GM23338 (cell line): ENCODE data around the gene ST6GALNAC6. TPM values are rescaled to one million over a fixed set of nuclear protein-coding genes. Genes with fewer than 3 reads are reported as not detected.
A peak's percentile ranks its signal among the peaks of the same experiment; 100 is the strongest.

Source experiments
- ATAC-seq: fragments of 200-7000 bp; cut with Tn5 transposase; 3 replicates; pipeline ENCODE4 v1.9.1; 2020
- DNase-seq: peaks from one replicate; pipeline ENCODE4 v3.0.0-alpha.2; 2015; ENCODE audit warnings: low spot score
- H2AFZ ChIP-seq: fragments of 200-600 bp; sonication (generic); 2 replicates; pipeline ENCODE4 v1.8.0; 2016; ENCODE audit warnings: antibody characterized with exemption, mild to moderate bottlenecking, moderate library complexity
- H3F3A ChIP-seq: fragments of 200-600 bp; sonication (generic); replicated peaks from 2 replicates; pipeline ENCODE4 v1.8.0; 2017; ENCODE audit warnings: antibody characterized with exemption, mixed run types, low read depth
- H3K27ac ChIP-seq: fragments of 200-600 bp; sonication (generic); 2 replicates; pipeline ENCODE4 v1.6.1; 2016; ENCODE audit warnings: low read depth
- H3K27me3 ChIP-seq: fragments of 200-600 bp; sonication (generic); 2 replicates; pipeline ENCODE4 v1.8.0; 2016; ENCODE audit warnings: mild to moderate bottlenecking, mixed run types, moderate library complexity; ENCODE audit not compliant: insufficient read depth
- H3K36me3 ChIP-seq: fragments of 200-600 bp; sonication (generic); 2 replicates; pipeline ENCODE4 v1.8.0; 2016; ENCODE audit warnings: mild to moderate bottlenecking; ENCODE audit not compliant: insufficient read depth
- H3K4me1 ChIP-seq: fragments of 200-600 bp; sonication (generic); 2 replicates; pipeline ENCODE4 v1.8.0; 2016; ENCODE audit warnings: mild to moderate bottlenecking, moderate library complexity; ENCODE audit not compliant: insufficient read depth
- H3K4me2 ChIP-seq: fragments of 200-600 bp; sonication (generic); 2 replicates; pipeline ENCODE4 v1.7.1; 2017; ENCODE audit warnings: mixed run types
- H3K4me3 ChIP-seq: fragments of 200-600 bp; sonication (generic); 2 replicates; pipeline ENCODE4 v1.6.1; 2016; ENCODE audit warnings: mixed run types
- H3K79me2 ChIP-seq: fragments of 200-600 bp; sonication (generic); replicated peaks from 2 replicates; pipeline ENCODE4 v1.8.0; 2017; ENCODE audit warnings: mild to moderate bottlenecking; ENCODE audit not compliant: insufficient read depth
- H3K9me2 ChIP-seq: fragments of 200-600 bp; sonication (generic); 2 replicates; pipeline ENCODE4 v1.8.0; 2017; ENCODE audit not compliant: insufficient read depth
- H4K20me1 ChIP-seq: fragments of 200-600 bp; sonication (generic); replicated peaks from 2 replicates; pipeline ENCODE4 v1.8.0; 2017; ENCODE audit warnings: mild to moderate bottlenecking; ENCODE audit not compliant: insufficient read depth
- H3K27ac Mint-ChIP-seq: 2 replicates; pipeline ENCODE4 v1.8.0; 2020; ENCODE audit warnings: inconsistent platforms, mild to moderate bottlenecking, moderate library complexity, mixed read lengths
- H3K27me3 Mint-ChIP-seq: 3 replicates; pipeline ENCODE4 v1.8.0; 2022; ENCODE audit warnings: low read depth, mild to moderate bottlenecking, moderate library complexity, mixed read lengths, inconsistent platforms; ENCODE audit not compliant: insufficient read depth, poor library complexity
- H3K36me3 Mint-ChIP-seq: 3 replicates; pipeline ENCODE4 v1.8.0; 2021; ENCODE audit warnings: low read depth, mild to moderate bottlenecking, inconsistent platforms, moderate library complexity, mixed read lengths
- H3K4me1 Mint-ChIP-seq: 3 replicates; pipeline ENCODE4 v1.8.0; 2020; ENCODE audit warnings: mild to moderate bottlenecking, inconsistent platforms, mixed read lengths
- H3K4me3 Mint-ChIP-seq: 3 replicates; pipeline ENCODE4 v1.8.0; 2021; ENCODE audit warnings: moderate library complexity, mild to moderate bottlenecking, inconsistent platforms, mixed read lengths
- H3K9me3 Mint-ChIP-seq: 3 replicates; pipeline ENCODE4 v1.8.0; 2020; ENCODE audit warnings: moderate library complexity, mild to moderate bottlenecking, inconsistent platforms, mixed read lengths
- CREB1 ChIP-seq: fragments of 250-450 bp; sonication (Bioruptor Pico); IDR thresholded peaks from 2 replicates; pipeline ENCODE4 v1.5.0; 2020; ENCODE audit warnings: low read depth, mild to moderate bottlenecking, moderate library complexity
- ETS1 ChIP-seq: IDR thresholded peaks from 2 replicates; pipeline ENCODE4 v1.6.1; 2016; ENCODE audit warnings: antibody characterized with exemption
- EZH2 ChIP-seq: fragments of 200-600 bp; sonication (generic); IDR thresholded peaks from one replicate; pipeline ENCODE4 v1.8.0; 2017; ENCODE audit warnings: antibody characterized with exemption, mild to moderate bottlenecking, low read depth; ENCODE audit not compliant: unreplicated experiment
- EZH2phosphoT487 ChIP-seq: fragments of 200-600 bp; sonication (generic); IDR thresholded peaks from one replicate; pipeline ENCODE4 v1.8.1; 2018; ENCODE audit warnings: antibody characterized with exemption; ENCODE audit not compliant: unreplicated experiment
- JUNB ChIP-seq: IDR thresholded peaks from one replicate; pipeline ENCODE4 v1.6.1; 2016; ENCODE audit warnings: antibody characterized with exemption; ENCODE audit not compliant: unreplicated experiment
- NANOG ChIP-seq: IDR thresholded peaks from 2 replicates; pipeline ENCODE4 v1.6.1; 2016; ENCODE audit warnings: antibody characterized with exemption, borderline replicate concordance
- POLR2AphosphoS5 ChIP-seq: IDR thresholded peaks from 2 replicates; pipeline ENCODE4 v1.6.1; 2016; ENCODE audit warnings: antibody characterized with exemption, low read depth
- STAT1 ChIP-seq: IDR thresholded peaks from one replicate; pipeline ENCODE4 v1.6.1; 2016; ENCODE audit warnings: antibody characterized with exemption; ENCODE audit not compliant: unreplicated experiment
- ZNF114 ChIP-seq: fragments of 250-450 bp; sonication (Bioruptor Pico); IDR thresholded peaks from 2 replicates; pipeline ENCODE4 v1.5.0; 2020; ENCODE audit warnings: mild to moderate bottlenecking, moderate library complexity
- ZNF462 ChIP-seq: fragments of 250-450 bp; sonication (Bioruptor Pico); IDR thresholded peaks from 2 replicates; pipeline ENCODE4 v1.5.0; 2020; ENCODE audit warnings: mild to moderate bottlenecking, moderate library complexity
- polyA plus RNA-seq: library from polyadenylated mRNA; unstranded; fragments of >200 nt; fragmentation: Nextera tagmentation; extraction: Ambion mirVana; gene quantifications from 2 replicates; pipeline ENCODE4 v1.2.1, GENCODE V29; 2016
- total RNA-seq: library from RNA; depleted of rRNA; stranded (reverse); fragments of >200 nt; shearing (Covaris generic); gene quantifications from 2 replicates; pipeline ENCODE4 v1.2.3, GENCODE V29; 2014
- TF ChIP-seq, protein P1 (sequence below), 2 experiments: fragments of 200-600 bp in 1 of 2; sonication (generic) in 1 of 2; conservative IDR thresholded peaks; 2 replicates each; pipeline versions ENCODE4 v1.5.1 to v1.6.1; 2016 to 2017; ENCODE audit warnings: antibody characterized with exemption in 2 of 2, low read depth in 2 of 2, mild to moderate bottlenecking in 2 of 2, moderate library complexity in 1 of 2

ST6GALNAC6 gene
- total and polyA plus RNA-seq, 2 experiments from 2014 or later = 20.7 to 39.2 TPM

- no peak overlapping the region for H3K27ac Mint-ChIP-seq
- H3K27me3 Mint-ChIP-seq = peaks cover 8% of the 10 kb centered on the region
- Histone ChIP-seq H3K4me2 (no peak overlapping the region), H3K27me3 (no peaks in the 10 kb centered on the region), H3F3A (no peaks in the 10 kb centered on the region), H4K20me1 (no peaks in the 10 kb centered on the region), H3K36me3 (no peaks in the 10 kb centered on the region), H3K4me3 (no peak overlapping the region), H3K27ac (no peak overlapping the region), H3K79me2 (no peaks in the 10 kb centered on the region), H2AFZ (no peak overlapping the region), H3K4me1 (peaks cover 4% of the 10 kb centered on the region; the same call in 1 of the 2 replicates), H3K9me2 (no peaks in the 10 kb centered on the region)
- no peak overlapping the region for H3K4me3 Mint-ChIP-seq
- no peak for ATAC-seq
- no peak for DNase-seq
- H3K4me1 Mint-ChIP-seq = peaks cover 7% of the 10 kb centered on the region
- TF ChIP-seq CREB1 (no peak), JUNB (no peak), EZH2phosphoT487 (no peak), STAT1 (no peak), POLR2AphosphoS5 (no peak)
- TF ChIP-seq, protein P1, sequence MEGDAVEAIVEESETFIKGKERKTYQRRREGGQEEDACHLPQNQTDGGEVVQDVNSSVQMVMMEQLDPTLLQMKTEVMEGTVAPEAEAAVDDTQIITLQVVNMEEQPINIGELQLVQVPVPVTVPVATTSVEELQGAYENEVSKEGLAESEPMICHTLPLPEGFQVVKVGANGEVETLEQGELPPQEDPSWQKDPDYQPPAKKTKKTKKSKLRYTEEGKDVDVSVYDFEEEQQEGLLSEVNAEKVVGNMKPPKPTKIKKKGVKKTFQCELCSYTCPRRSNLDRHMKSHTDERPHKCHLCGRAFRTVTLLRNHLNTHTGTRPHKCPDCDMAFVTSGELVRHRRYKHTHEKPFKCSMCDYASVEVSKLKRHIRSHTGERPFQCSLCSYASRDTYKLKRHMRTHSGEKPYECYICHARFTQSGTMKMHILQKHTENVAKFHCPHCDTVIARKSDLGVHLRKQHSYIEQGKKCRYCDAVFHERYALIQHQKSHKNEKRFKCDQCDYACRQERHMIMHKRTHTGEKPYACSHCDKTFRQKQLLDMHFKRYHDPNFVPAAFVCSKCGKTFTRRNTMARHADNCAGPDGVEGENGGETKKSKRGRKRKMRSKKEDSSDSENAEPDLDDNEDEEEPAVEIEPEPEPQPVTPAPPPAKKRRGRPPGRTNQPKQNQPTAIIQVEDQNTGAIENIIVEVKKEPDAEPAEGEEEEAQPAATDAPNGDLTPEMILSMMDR (conservative IDR thresholded peaks at IDR 0.05; ENCODE audit: low read depth in 2 of 2) = no peak
- no peaks in the 10 kb centered on the region for H3K36me3 Mint-ChIP-seq
- peaks cover 2% of the 10 kb centered on the region for H3K9me3 Mint-ChIP-seq
Measured at GRCh38 chr9:127855522-127855921, 43.9 kb downstream of the ST6GALNAC6 start.

DNA sequence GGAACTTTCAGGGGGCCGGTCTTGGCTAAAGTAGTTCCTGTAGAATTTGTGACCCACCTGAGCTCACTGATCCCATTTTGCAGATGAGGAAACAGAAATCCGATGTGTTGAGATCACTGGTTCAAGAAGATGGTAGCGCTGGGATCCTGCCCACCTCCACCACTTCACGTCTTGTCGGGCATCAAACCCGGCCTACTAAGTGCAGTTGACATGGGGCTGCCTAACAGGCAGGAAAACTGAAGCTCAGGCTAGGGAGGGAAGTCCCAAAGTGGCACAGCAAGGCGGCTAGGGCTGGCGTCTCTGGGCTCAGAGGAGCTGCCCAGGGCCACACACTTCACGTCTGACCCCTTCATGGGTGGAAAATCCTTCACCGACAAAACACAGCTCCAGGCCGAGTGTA, 44.4 kb downstream of the ST6GALNAC6 start:
- Mint-ChIP-seq H3K9me3 (peaks cover 5% of the 10 kb centered on the region), H3K27me3 (peaks cover 8% of the 10 kb centered on the region), H3K4me1 (peaks cover 7% of the 10 kb centered on the region), H3K4me3 (no peak overlapping the region), H3K27ac (no peak overlapping the region), H3K36me3 (no peaks in the 10 kb centered on the region)
- no peaks in the 10 kb centered on the region for H3F3A ChIP-seq
- H2AFZ ChIP-seq = peak overlapping the region; percentile 88; the same call in 1 of the 2 replicates
- no peak overlapping the region for H3K27ac ChIP-seq
- no peaks in the 10 kb centered on the region for H4K20me1 ChIP-seq
- no peak overlapping the region for H3K4me3 ChIP-seq
- H3K9me2 ChIP-seq = no peaks in the 10 kb centered on the region
- ATAC-seq = no peak
- DNase-seq = no peak
- no peaks in the 10 kb centered on the region for H3K27me3 ChIP-seq
- H3K4me2 ChIP-seq = no peak overlapping the region
- H3K4me1 ChIP-seq = peaks cover 4% of the 10 kb centered on the region; the same call in 1 of the 2 replicates
- no peaks in the 10 kb centered on the region for H3K36me3 ChIP-seq
- H3K79me2 ChIP-seq = no peaks in the 10 kb centered on the region
- no peak for TF ChIP-seq POLR2AphosphoS5
- no peak for TF ChIP-seq ETS1
- no peak for TF ChIP-seq EZH2
- TF ChIP-seq ZNF114 (CRISPR knock-in tag) = no peak
- TF ChIP-seq NANOG = no peak
- no peak for TF ChIP-seq ZNF462 (CRISPR knock-in tag)
